Duodenal mucosa (tissue), 2 donors: Measurements from ENCODE around the gene DLG2.

Experiments
- H3K27ac ChIP-seq: one replicate; pipeline ENCODE4 v1.7.0; 2013; ENCODE audit warnings: low read depth, low read length
- H3K27me3 ChIP-seq, 2 donors: one replicate each; pipeline ENCODE4 v1.7.0; 2013; ENCODE audit warnings: low read length in 2 of 2, control low read depth in 1 of 2; ENCODE audit not compliant: insufficient read depth in 2 of 2, control insufficient read depth in 1 of 2
- H3K36me3 ChIP-seq, 2 donors: one replicate each; pipeline ENCODE4 v1.7.0; 2013; ENCODE audit warnings: low read length in 2 of 2, control low read depth in 1 of 2; ENCODE audit not compliant: insufficient read depth in 2 of 2, control insufficient read depth in 1 of 2
- H3K4me1 ChIP-seq, 2 donors: one replicate each; pipeline ENCODE4 v1.7.0; 2013; ENCODE audit warnings: low read length in 2 of 2, control low read depth in 1 of 2; ENCODE audit not compliant: insufficient read depth in 2 of 2, control insufficient read depth in 1 of 2
- H3K4me3 ChIP-seq, 2 donors: one replicate each; pipeline ENCODE4 v1.7.0; 2013; ENCODE audit warnings: low read length in 2 of 2, low read depth in 1 of 2
- H3K9ac ChIP-seq, 2 donors: one replicate each; pipeline ENCODE4 v1.7.0; 2013; ENCODE audit warnings: low read length in 2 of 2, low read depth in 1 of 2
- H3K9me3 ChIP-seq, 2 donors: one replicate each; pipeline ENCODE4 v1.7.0; 2013; ENCODE audit warnings: low read length in 2 of 2, control low read depth in 1 of 2; ENCODE audit not compliant: control insufficient read depth in 1 of 2

The DLG2 gene

GRCh38 chr11:84157639-84158038 is 1469.5 kb downstream of the DLG2 start:
- Histone ChIP-seq H3K36me3 (no peaks in the 10 kb centered on the region), H3K4me3 (no peak overlapping the region), H3K9ac (no peak overlapping the region), H3K9me3 (no peaks in the 10 kb centered on the region), H3K27me3 (no peaks in the 10 kb centered on the region), H3K4me1 (no peaks in the 10 kb centered on the region), H3K27ac (no peak overlapping the region)

DNA sequence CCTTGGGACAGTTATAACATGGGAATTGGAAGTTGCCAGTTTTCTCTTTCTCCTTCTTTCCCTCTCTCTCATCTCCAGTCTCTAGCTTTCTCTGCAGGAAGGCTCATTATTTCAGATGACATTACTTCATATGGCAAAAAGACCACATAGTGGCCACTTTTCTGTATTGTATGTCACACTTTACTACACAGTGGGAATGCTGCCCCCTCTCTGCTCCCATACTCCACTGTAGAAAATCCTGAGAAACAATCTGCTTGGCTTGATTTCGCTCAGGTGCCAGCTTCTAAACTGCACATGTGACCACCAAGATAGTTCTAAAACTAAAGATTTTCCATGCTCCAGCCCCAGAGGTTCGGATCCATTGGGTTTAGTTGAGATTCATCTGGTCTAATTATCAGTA is 1480.3 kb downstream of the DLG2 start:
- Histone ChIP-seq H3K4me3 (no peak overlapping the region), H3K27ac (no peak overlapping the region), H3K9me3 (no peaks in the 10 kb centered on the region), H3K4me1 (no peaks in the 10 kb centered on the region), H3K36me3 (no peaks in the 10 kb centered on the region), H3K27me3 (no peaks in the 10 kb centered on the region), H3K9ac (no peak overlapping the region)

GRCh38 chr11:84145616-84146185 is 1481.4 kb downstream of the DLG2 start:
- Histone ChIP-seq H3K4me1 (no peaks in the 10 kb centered on the region), H3K36me3 (no peaks in the 10 kb centered on the region), H3K27ac (no peak overlapping the region), H3K9me3 (no peaks in the 10 kb centered on the region), H3K9ac (no peak overlapping the region), H3K27me3 (no peaks in the 10 kb centered on the region), H3K4me3 (no peak overlapping the region)

GRCh38 chr11:84144531-84144930 is 1482.6 kb downstream of the DLG2 start:
- Histone ChIP-seq H3K27me3 (no peaks in the 10 kb centered on the region), H3K4me1 (no peaks in the 10 kb centered on the region), H3K9me3 (no peaks in the 10 kb centered on the region), H3K36me3 (no peaks in the 10 kb centered on the region), H3K9ac (no peak overlapping the region), H3K27ac (no peak overlapping the region), H3K4me3 (no peak overlapping the region)

DNA sequence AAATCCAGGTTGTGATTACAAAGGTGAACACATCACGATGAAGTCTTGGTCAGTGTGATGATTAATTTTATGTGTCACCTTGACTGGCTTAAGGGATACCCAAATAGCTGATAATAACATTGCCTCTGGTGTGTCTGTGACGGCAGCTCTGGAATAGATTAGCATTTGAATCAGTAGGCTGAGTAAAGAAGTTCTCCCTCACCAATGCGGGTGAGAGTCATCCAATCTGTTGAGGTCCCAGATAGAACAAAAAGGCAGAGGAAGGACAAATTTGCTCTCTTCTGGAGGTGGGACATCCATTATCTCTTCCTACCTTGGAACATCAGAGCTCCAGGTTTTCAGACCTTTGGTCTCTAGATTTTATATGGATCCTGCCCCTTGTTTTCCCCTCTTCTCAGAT is 1484.7 kb downstream of the DLG2 start:
- no peak overlapping the region for H3K27ac ChIP-seq
- no peaks in the 10 kb centered on the region for H3K36me3 ChIP-seq
- H3K9ac ChIP-seq, result no peak overlapping the region
- H3K4me3 ChIP-seq, result no peak overlapping the region
- H3K4me1 ChIP-seq, result no peaks in the 10 kb centered on the region
- no peaks in the 10 kb centered on the region for H3K27me3 ChIP-seq
- no peaks in the 10 kb centered on the region for H3K9me3 ChIP-seq

DNA sequence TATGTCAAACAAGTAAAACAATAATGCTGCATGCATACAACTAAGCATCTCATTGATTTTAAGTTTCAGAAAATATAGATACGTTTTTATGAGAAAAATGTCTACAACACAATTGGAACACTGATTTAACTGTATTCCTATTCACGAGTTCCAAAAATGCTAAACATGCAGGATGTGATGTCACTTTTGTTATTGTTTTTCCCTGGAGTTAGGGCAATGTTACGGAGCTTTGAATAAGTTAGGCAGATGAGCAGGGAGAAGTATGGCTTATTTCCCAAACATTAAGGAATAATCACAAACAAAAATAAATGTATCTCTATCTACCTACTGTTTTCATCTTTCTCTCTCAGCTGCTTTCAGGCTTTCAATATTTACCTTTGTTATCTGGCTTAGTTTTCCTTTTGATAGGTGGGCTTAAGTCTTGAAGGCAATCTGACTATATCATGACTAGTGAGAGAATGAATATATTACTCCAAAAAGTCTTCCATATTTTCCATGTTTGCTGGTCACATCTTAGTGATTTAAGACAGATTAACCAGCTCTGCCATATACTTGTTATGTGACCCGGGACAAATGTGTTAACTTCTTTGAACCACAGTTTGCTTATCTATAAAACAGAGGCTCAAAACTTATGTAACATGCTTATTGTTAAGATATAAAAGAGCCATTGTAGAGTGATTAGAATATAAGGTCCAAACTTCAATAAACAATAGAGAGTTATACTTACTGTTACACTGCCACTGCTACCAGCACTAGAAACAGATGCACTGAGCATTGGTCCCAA is 1486.6 kb downstream of the DLG2 start:
- Histone ChIP-seq H3K9me3 (no peaks in the 10 kb centered on the region), H3K27me3 (no peaks in the 10 kb centered on the region), H3K4me1 (no peaks in the 10 kb centered on the region), H3K27ac (no peak overlapping the region), H3K9ac (no peak overlapping the region), H3K36me3 (no peaks in the 10 kb centered on the region), H3K4me3 (no peak overlapping the region)

DNA sequence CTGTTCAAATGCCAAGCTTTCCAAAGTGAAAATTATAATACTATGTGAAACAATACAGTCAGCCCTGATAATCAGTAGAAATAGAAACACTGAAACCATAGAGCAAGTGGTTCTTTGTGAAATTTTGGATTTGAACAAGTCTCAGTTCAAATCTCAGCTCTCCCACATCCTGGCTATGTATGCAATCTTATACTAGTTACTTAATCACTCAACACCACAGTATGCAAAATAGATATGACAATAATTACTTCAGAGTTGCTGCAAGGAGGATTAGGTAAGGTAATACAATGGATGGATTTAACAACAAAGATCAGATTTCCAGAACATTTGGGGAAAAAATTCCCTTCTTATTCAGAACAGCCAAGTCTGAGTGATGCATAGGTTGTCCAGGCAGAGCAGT is 1489.2 kb downstream of the DLG2 start:
- Histone ChIP-seq H3K4me1 (no peaks in the 10 kb centered on the region), H3K9me3 (no peaks in the 10 kb centered on the region), H3K36me3 (no peaks in the 10 kb centered on the region), H3K9ac (no peak overlapping the region), H3K4me3 (no peak overlapping the region), H3K27ac (no peak overlapping the region), H3K27me3 (no peaks in the 10 kb centered on the region)

- H3K27me3 ChIP-seq, result no peaks in the 10 kb centered on the region
- H3K27ac ChIP-seq, result no peak overlapping the region
- no peaks in the 10 kb centered on the region for H3K4me1 ChIP-seq
- H3K9ac ChIP-seq, result no peak overlapping the region
- H3K4me3 ChIP-seq, result no peak overlapping the region
- H3K9me3 ChIP-seq, result no peaks in the 10 kb centered on the region
- no peaks in the 10 kb centered on the region for H3K36me3 ChIP-seq
Measured at GRCh38 chr11:84137505-84137904, 1489.6 kb downstream of the DLG2 start.

DNA sequence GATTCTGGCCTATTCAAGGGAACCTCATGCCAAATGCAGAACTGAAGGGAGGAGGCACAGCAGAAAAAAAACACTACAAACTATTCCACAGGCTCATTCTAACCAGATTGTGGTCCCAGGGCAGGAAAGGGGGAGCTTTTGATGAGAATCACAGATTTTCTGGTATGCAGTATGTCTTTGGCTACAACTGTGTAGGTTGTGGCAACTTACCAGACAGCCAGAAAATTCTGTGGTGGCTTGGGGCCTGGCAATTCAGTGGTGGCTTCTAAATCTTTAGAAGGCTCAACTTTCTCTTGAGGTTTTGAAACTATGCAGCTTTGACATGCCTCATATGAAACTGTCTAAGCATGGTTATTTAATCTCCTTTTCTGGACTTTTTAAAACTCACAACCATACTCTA is 1490.2 kb downstream of the DLG2 start:
- Histone ChIP-seq H3K27ac (no peak overlapping the region), H3K4me3 (no peak overlapping the region), H3K4me1 (no peaks in the 10 kb centered on the region), H3K9me3 (no peaks in the 10 kb centered on the region), H3K27me3 (no peaks in the 10 kb centered on the region), H3K9ac (no peak overlapping the region), H3K36me3 (no peaks in the 10 kb centered on the region)

GRCh38 chr11:84130646-84131427 is 1496.3 kb downstream of the DLG2 start:
- Histone ChIP-seq H3K4me3 (no peak overlapping the region), H3K27me3 (no peaks in the 10 kb centered on the region), H3K9ac (no peak overlapping the region), H3K36me3 (no peaks in the 10 kb centered on the region), H3K27ac (no peak overlapping the region), H3K4me1 (no peaks in the 10 kb centered on the region), H3K9me3 (no peaks in the 10 kb centered on the region)
